Transverse colon (tissue), 4 donors: ENCODE measurements around the gene CDK2. TPM values are rescaled to one million over a fixed set of nuclear protein-coding genes. Genes with fewer than 3 reads are reported as not detected.

Source experiments
- DNase-seq: peaks from one replicate; pipeline ENCODE4 v3.0.0-alpha.2; 2019
- H3K27ac ChIP-seq, 4 donors: fragments of 200-600 bp; sonication (generic); 2 replicates each; pipeline ENCODE4 v1.5.1; 2016 to 2018; ENCODE audit warnings: inconsistent platforms in 4 of 4
- H3K27me3 ChIP-seq: fragments of 200-600 bp; sonication (generic); 2 replicates; pipeline ENCODE4 v1.5.1; 2017; ENCODE audit warnings: inconsistent platforms
- H3K36me3 ChIP-seq, 4 donors: fragments of 200-600 bp; sonication (generic); 2 replicates each; pipeline ENCODE4 v1.5.1; 2017 to 2019; ENCODE audit warnings: inconsistent platforms in 4 of 4
- H3K4me1 ChIP-seq, 4 donors: fragments of 200-600 bp; sonication (generic); 2 replicates each; pipeline ENCODE4 v1.5.1; 2017 to 2020; ENCODE audit warnings: inconsistent platforms in 4 of 4
- H3K4me3 ChIP-seq, 4 donors: fragments of 200-600 bp; sonication (generic); 1 replicate in 1 of 4; 2 replicates in 3 of 4; pipeline versions ENCODE4 v1.5.1 to v1.6.1; 2017 to 2019; ENCODE audit warnings: inconsistent platforms in 4 of 4
- H3K9me3 ChIP-seq, 2 donors: fragments of 200-600 bp; sonication (generic); 2 replicates each; pipeline ENCODE4 v1.5.1; 2017 to 2019; ENCODE audit warnings: inconsistent platforms in 2 of 2
- EP300 ChIP-seq: sonication (generic); formaldehyde crosslinking; IDR thresholded peaks from one replicate; pipeline ENCODE4 v1.6.1; 2017; ENCODE audit warnings: antibody characterized with exemption, low read depth
- POLR2A ChIP-seq: fragments of 450-650 bp; IDR thresholded peaks from one replicate; pipeline ENCODE4 v1.6.1; 2016; ENCODE audit warnings: antibody characterized with exemption, mild to moderate bottlenecking, moderate library complexity
- POLR2AphosphoS5 ChIP-seq, 3 donors: sonication (generic); formaldehyde crosslinking; IDR thresholded peaks; one replicate each; pipeline ENCODE4 v1.6.1; 2016; ENCODE audit warnings: antibody characterized with exemption in 3 of 3
- WGBS, 2 donors: methylation state at CpG; one replicate each; pipeline ENCODE4 v1.1.5; 2018; ENCODE audit warnings: low coverage in 1 of 2; 5-methylcytosine and 5-hydroxymethylcytosine counted together
- in situ Hi-C, 4 donors: fragments of 200-750 bp; cut with MboI; loops; one replicate each; pipeline versions ENCODE4 v1.15.0 to v1.15.1; 2017; ENCODE audit warnings: low sequenced_read_pairs in 3 of 4, low pct_ligation_motif_present in 1 of 4, low pct_unique_long_range_greater_than_20kb in 1 of 4
- intact Hi-C: fragments of 100-400 bp; cut with DNase I; formaldehyde crosslinking; loops from one replicate; pipeline ENCODE4 v1.15.1; 2023; ENCODE audit warnings: low total_unique reads
- total RNA-seq, 4 donors: library from RNA; depleted of rRNA; stranded (reverse); fragments of >200 nt; gene quantifications; one replicate each; pipeline ENCODE4 v1.1.0, GENCODE V29; 2016
- TF ChIP-seq, protein P1 (sequence below), 5 experiments: fragments of 200-600 bp in 3 of 5; fragments of 450-650 bp in 2 of 5; sonication (generic) in 3 of 5; IDR thresholded peaks; 1 replicate in 2 of 5; 2 replicates in 3 of 5; pipeline ENCODE4 v1.5.1; 2016 to 2017; ENCODE audit warnings: antibody characterized with exemption in 5 of 5, inconsistent platforms in 3 of 5, mild to moderate bottlenecking in 2 of 5, moderate library complexity in 1 of 5

The CDK2 gene
- total RNA-seq, 4 donors from 2014 or later: 6.7 to 22.3 (median 11.1) TPM

DNA sequence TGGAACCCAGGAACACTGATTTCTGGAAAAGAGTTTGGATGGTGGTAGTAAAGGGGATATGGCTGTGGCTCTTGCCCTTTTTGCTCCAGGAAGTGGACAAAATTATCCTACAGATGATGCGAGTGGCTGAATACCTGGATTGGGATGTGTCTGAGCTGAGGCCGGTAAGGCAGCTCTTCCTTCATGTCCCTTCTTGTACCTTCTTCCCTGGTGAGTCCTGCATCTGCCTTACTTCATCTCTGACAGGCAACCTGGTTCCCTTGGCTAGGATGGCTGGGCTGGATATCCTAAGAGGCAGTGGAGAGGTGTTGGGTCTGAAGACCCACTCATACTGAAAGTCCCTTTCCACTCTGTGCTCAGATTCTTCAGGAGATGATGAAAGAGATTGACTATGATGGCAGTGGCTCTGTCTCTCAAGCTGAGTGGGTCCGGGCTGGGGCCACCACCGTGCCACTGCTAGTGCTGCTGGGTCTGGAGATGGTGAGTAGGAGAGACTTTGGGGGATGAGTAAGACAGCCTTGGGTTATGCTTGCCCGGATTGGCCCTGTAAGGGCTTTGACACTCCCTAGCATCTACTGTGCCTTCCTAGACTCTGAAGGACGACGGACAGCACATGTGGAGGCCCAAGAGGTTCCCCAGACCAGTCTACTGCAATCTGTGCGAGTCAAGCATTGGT lies 27.7 kb upstream of the CDK2 start:
- H3K27ac ChIP-seq: peak overlapping the region in 3 of 4 donors; percentile 58 to 72 (median 59)
- peaks cover 0 to 11% (median 4%) of the 10 kb centered on the region in 4 donors for H3K36me3 ChIP-seq
- H3K4me3 ChIP-seq: no peak overlapping the region
- H3K4me1 ChIP-seq: peaks cover 3 to 17% (median 7%) of the 10 kb centered on the region in 4 donors
- 92 to 93% methylated on average over 4 to 8 of the region's 8 CpGs for WGBS, 2 donors
- H3K27me3 ChIP-seq: no peaks in the 10 kb centered on the region
- in situ Hi-C loops: loop anchor here in 3 of 4 donors (5.0 to 25.0 kb wide), 5 partner anchors 124 to 204 kb away; partner anchors contain the start of genes ORMDL2 (in 2 of the 3), SARNP (in 2 of the 3) and GDF11 (in 1 of the 3)
- no peaks in the 10 kb centered on the region for H3K9me3 ChIP-seq
- DNase-seq: no peak
- no peak for TF ChIP-seq EP300
- TF ChIP-seq POLR2AphosphoS5 (IDR thresholded peaks at IDR 0.05): no peak
- no peak for TF ChIP-seq POLR2A
- TF ChIP-seq, protein P1, sequence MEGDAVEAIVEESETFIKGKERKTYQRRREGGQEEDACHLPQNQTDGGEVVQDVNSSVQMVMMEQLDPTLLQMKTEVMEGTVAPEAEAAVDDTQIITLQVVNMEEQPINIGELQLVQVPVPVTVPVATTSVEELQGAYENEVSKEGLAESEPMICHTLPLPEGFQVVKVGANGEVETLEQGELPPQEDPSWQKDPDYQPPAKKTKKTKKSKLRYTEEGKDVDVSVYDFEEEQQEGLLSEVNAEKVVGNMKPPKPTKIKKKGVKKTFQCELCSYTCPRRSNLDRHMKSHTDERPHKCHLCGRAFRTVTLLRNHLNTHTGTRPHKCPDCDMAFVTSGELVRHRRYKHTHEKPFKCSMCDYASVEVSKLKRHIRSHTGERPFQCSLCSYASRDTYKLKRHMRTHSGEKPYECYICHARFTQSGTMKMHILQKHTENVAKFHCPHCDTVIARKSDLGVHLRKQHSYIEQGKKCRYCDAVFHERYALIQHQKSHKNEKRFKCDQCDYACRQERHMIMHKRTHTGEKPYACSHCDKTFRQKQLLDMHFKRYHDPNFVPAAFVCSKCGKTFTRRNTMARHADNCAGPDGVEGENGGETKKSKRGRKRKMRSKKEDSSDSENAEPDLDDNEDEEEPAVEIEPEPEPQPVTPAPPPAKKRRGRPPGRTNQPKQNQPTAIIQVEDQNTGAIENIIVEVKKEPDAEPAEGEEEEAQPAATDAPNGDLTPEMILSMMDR (IDR thresholded peaks at IDR 0.05): no peak
- intact Hi-C loops: loop anchor here (5.0 kb wide), 1 partner anchor 947 kb away; no protein-coding TSS in a partner anchor

DNA sequence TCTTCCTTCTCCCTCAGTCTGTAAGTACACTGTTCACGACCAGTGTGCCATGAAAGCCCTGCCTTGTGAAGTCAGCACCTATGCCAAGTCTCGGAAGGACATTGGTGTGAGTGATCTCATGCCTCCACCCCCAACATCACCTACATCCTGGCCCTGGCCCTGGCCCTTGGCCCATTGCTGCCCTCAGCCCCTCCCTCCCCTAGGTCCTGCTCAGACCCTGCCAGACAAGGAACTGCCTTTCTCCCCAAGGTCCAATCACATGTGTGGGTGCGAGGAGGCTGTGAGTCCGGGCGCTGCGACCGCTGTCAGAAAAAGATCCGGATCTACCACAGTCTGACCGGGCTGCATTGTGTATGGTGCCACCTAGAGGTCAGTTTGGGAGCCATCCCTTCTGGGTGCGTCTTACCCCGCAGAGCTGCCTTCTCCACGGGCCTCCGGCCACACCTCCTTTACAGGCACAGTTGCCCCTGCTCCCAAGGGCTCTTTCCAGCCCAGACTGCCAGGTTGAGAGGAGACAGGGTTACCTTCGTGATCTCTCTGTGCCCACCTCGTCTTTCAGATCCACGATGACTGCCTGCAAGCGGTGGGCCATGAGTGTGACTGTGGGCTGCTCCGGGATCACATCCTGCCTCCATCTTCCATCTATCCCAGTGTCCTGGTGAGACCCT lies 26.4 kb upstream of the CDK2 start:
- H3K9me3 ChIP-seq: no peaks in the 10 kb centered on the region
- intact Hi-C loops: loop anchor here (2.0 kb wide), 1 partner anchor 201 kb away; no protein-coding TSS in a partner anchor
- WGBS, 2 donors: 16% methylated on average over 16 of the region's 18 CpGs; no CpG with 5 or more reads in 1 of the 2 donors
- in situ Hi-C loops: loop anchor here in 3 of 4 donors (10.0 to 25.0 kb wide), 2 partner anchors 125 to 128 kb away; partner anchors contain the start of genes ORMDL2 (in 3 of the 3) and SARNP (in 3 of the 3)
- H3K27me3 ChIP-seq: no peaks in the 10 kb centered on the region
- H3K4me1 ChIP-seq: peaks cover 0 to 14% (median 7%) of the 10 kb centered on the region in 4 donors
- peaks cover 0 to 13% (median 4%) of the 10 kb centered on the region in 4 donors for H3K36me3 ChIP-seq
- TF ChIP-seq POLR2AphosphoS5 (IDR thresholded peaks at IDR 0.05): peak in 2 of 3 donors; percentile 31 to 50
- TF ChIP-seq EP300: no peak
- TF ChIP-seq, protein P1 (IDR thresholded peaks at IDR 0.05): peak; percentile 87 to 94 (median 91)
- TF ChIP-seq POLR2A: no peak
- peak overlapping the region; percentile 58 to 72 (median 60) for H3K27ac ChIP-seq
- peak; percentile 92 for DNase-seq
- no peak overlapping the region for H3K4me3 ChIP-seq

DNA sequence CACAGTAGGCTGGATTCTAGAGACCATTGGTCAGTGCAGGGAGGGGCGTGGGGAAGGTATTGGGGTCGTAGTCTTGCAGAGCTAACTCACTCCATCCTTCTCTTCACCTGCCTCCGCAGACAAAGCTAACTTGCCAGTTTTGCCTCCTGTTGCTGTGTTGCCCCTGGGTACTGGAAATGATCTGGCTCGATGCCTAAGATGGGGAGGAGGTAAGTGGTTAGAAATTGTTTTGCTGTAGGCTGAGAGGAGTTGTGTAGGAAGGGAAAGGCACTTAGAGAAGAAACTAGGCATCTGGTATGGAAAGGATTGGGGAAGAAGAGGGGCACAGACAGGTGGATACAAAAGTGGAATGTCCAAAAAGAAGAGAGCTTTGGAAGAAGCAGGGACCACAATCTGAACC lies 24.6 kb upstream of the CDK2 start:
- 83 to 90% methylated on average over 1 to 4 of the region's 4 CpGs for WGBS, 2 donors
- peaks cover 0 to 23% (median 4%) of the 10 kb centered on the region in 4 donors for H3K36me3 ChIP-seq
- intact Hi-C loops (no loop called here), in situ Hi-C loops (loop anchor here in 3 of 4 donors (10.0 to 25.0 kb wide), 2 partner anchors 127 to 130 kb away; partner anchors contain the start of genes ORMDL2 (in 3 of the 3) and SARNP (in 3 of the 3))
- H3K27me3 ChIP-seq: no peaks in the 10 kb centered on the region
- H3K9me3 ChIP-seq: no peaks in the 10 kb centered on the region
- peaks cover 0 to 10% (median 7%) of the 10 kb centered on the region in 4 donors for H3K4me1 ChIP-seq
- H3K27ac ChIP-seq: no peak overlapping the region
- H3K4me3 ChIP-seq: no peak overlapping the region
- TF ChIP-seq, protein P1 (IDR thresholded peaks at IDR 0.05): no peak
- TF ChIP-seq POLR2AphosphoS5 (IDR thresholded peaks at IDR 0.05): no peak
- TF ChIP-seq EP300: no peak
- no peak for TF ChIP-seq POLR2A
- DNase-seq: no peak
